ENCODE measurements around the gene ARRB1.
"Not testable (repeated sequence)": the region's sequence is repeated elsewhere in the genome, so short reads cannot be mapped to it uniquely, and the experiment has no call there.

GRCh38 chr11:75274716-75275115 is 76.7 kb downstream of the ARRB1 start:
- TF ChIP-seq CTCF (IDR thresholded peaks at IDR 0.05); RCOR1 (IDR thresholded peaks at IDR 0.05; ENCODE audit: low read depth, low read length): not testable (repeated sequence)

All from A549 (cell line).